Activated CD8-positive, alpha-beta memory T cell treated with anti-CD3 and anti-CD28 coated beads, Interleukin-2, amount 50 U/mL, for 4 hours (primary cell): ENCODE results near the gene GABRB1.
"Not testable (repeated sequence)": the region's sequence is repeated elsewhere in the genome, so short reads cannot be mapped to it uniquely, and the experiment has no call there.

Experiments used
- DNase-seq: peaks from one replicate; pipeline ENCODE4 v3.0.0-alpha.2; 2020

The GABRB1 gene

DNA sequence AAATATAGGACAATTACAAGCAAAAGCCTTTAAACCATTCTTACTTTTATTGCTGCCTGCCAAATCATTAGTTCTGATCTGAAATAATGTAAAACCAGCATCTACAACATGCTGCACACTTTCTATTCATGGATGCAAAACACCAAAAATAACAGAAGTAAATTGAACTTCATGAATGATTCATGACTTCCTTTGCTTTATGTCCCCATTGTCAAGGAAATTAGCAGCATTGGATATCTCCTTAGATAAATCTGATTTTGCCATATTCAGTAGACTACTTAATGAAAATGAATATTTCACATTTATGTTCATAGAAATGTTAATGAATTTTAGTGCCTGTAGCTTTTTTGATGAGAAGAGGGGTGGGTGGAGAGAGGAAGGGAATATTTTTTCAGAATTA lies 299.5 kb downstream of the GABRB1 start:
- DNase-seq: no peak

DNA sequence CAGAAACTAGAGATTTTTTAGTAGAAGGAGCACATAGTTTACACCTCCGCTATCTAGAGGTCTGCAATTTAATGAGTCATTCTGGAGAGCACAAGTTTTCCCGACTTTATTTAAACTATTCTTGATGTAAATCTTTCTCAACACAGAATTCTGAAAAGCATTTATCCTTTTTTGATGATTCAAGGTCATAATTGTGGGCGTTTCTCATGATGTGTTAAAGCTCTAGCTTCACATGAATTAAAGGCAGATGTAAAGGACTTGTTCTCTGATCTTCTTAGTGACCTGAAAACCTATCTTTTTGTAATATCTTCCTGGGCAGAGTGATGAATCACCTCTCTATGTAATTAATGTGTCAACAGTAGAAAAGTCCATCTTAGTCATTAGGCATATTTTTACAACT lies 303.3 kb downstream of the GABRB1 start:
- DNase-seq: no peak

DNA sequence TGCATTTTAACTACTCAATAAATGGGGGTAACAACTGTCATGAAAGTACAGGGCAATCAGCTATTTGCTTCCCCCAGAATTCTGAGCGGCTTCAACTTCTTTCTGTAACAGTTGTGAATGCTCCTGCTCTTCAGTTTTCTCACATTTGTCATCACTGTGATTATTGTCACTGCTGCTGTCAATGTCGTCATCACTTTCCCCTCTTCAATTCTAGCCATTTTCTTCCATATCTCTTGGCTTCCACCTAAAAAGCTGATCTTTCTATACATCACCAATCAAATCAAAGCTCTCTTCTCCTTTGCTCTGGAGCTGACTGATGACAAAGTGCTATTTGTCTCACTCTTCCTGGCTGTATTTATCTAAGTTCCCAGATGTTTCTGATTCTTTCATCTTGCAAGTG lies 306.5 kb downstream of the GABRB1 start:
- DNase-seq: no peak

- DNase-seq: no peak
These were observed 309.5 kb downstream of the GABRB1 start for GRCh38 chr4:47340914-47341313.

DNA sequence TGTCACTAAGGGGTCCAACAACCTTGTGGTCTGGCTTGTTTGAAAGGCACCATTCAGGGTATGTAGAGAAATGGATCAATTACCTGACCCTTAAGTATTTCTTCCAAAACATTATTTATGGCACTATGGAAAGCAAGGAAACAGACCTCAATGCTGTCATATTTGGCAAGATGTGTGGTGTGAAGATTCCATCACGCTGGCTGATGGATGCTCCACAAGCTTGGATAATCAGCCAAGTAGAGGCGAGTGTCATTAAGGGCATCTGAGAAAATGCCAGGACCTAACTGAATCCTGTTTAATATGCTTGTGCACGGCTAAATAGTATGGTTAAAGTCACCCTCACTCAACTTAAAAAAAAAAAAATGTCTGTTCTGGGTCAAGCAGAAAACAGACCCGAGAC lies 311.4 kb downstream of the GABRB1 start:
- no peak for DNase-seq

GRCh38 chr4:47349326-47349725 lies 318.0 kb downstream of the GABRB1 start:
- DNase-seq: no peak

DNA sequence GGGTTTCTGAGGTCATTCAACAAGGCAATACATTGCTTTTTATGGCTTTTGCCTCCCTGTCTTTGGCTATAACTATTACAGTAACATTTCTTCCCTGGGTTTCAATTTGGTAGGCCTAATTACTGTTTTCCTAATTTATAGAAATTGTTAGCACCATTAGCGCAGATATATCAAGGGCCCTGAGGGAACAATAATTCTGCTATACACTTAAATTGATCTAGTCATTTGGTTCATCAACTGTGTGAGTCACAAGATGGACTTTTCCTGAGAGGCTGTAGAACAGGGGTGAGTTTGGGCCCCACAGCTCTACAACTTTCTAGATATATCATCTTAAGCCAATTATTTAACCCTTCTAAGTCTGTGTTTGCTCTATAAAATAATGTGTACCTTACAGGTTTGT lies 324.2 kb downstream of the GABRB1 start:
- DNase-seq: no peak

DNA sequence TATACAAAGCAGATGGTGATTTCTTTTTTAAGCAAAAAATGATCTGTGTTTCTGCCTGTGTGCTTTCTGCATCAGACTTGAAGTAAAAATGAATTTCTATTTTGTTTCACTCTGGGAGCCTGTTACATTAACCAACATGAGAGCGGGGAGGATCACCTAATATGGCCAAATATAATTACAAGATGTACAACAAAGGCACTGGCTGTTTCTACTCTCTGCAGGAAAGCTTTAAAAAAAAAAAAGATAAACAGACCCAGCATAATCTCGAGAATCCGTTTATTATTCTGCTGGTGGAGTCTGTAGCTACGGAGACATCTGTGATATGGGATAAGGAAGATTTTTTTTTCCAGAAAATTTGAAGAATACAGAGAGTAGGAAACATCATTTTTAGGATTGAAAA lies 328.5 kb downstream of the GABRB1 start:
- DNase-seq: no peak

DNA sequence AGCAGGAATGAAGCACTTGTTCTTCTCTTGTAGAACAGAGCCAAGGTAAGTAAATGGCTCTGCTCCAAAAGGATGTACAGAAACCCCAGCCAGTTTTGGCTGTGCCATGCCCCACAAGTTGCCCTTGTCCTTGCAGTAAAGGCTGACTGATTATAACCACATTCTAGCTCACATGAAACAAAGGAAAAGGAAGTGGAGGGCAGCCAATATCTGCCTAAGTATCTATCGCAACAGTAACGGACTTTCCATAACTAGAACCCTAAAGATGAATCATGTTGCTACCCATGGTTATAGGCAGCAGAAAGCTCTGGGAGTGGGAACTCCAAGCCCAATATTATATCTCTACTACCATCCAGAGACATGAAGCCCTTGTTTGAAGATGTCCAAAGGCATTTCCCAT lies 336.4 kb downstream of the GABRB1 start:
- DNase-seq: no peak

DNA sequence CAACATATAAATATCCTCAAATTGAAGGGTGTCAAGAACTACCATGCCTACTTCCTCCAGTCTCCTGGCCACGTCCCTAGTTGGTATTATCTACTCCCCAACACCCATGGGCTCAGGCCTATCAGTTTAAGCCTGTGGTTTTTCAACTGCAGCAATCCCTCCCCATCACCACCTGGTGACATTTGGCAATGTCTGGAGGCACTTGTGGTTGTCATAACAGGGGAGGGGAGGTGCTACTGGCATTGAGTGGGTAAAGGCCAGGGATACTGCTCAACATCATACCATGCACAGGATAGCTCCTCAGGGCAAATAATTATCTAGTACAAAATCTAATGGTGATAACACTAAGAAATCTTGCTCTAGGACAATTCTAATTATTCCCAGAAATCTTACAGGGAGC lies 336.8 kb downstream of the GABRB1 start:
- DNase-seq: no peak

DNA sequence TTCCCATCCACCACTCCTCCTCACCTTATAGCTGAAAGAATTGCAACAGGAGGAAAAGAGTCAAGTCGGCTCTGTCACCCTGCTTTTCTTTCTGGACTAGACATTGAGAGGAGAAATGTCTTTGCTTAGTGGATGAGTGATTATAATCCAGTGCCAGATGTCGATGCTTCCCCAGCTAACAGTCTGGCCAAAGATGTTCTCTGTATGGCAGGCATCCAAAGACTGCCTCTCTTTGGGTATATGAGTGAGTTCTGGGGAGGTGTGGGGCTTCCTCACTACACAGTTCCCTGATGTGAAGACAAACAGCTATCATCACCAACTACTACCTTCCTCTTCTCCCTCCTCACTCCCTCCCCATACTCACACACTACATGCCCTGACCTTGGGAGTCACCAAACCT lies 341.2 kb downstream of the GABRB1 start:
- no peak for DNase-seq

DNA sequence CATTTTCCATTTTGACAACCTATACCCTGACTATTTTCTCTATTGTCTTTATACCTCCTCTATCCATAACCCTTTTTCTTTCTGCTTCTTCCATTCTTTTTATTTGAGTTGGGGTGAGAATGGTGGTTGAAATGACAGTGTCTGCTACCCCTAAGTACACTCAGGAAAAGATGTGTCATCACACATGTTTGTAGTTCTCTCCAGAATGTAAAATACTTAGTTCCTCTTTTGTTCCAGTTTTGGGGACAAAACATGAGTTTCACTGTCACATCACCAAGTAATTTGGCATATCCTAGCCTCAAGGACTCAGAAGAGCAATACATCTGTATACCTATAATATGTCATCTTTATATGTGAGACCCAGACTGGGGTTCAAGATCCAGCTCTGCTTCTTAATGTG lies 341.8 kb downstream of the GABRB1 start:
- DNase-seq: no peak

DNA sequence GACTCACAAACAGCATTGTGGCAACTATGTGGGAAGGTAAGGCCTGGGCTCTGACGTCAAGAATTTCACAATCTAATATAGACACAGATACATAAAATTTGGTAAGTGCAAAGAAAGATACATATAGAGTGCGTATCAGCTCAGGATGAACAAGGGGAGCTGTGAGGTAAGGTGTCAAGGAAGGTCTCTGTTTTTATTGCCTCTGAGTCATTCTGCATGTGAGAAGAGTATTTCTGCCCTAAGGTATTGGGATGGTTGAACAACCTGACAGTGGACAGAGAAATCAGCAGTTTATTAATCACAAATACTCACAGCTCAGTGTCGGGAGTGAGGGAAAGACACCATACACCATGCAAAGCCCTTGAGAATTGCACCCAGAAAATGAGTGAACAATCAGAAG lies 342.3 kb downstream of the GABRB1 start:
- no peak for DNase-seq

GRCh38 chr4:47374477-47374876 lies 343.1 kb downstream of the GABRB1 start:
- DNase-seq: no peak

GRCh38 chr4:47378021-47378530 lies 346.7 kb downstream of the GABRB1 start:
- not testable (repeated sequence) for DNase-seq

- no peak for DNase-seq
These were observed 349.8 kb downstream of the GABRB1 start for GRCh38 chr4:47381172-47381571.

DNA sequence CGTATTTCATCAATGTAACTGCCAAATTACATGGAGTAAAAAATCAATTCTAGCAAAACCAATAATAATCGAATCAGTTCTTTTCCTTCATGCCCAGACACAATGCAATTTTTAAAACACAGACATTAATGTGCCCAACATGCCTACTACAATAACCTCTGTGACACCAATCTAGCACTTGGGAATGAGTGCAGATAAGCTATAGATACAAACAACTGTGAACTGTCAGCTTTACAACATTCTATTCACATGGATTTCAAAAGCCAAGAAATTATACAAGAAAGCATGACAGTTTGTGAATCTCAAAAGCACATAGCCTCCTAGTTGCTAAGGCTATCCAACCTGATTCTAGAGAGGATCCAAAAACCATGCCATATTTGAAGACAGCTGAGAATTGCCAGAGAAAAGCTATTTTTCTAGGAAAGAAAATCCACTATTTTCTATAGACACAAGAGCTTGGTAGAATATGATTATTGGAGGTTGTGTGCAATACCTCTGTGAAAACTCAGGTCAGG lies 351.5 kb downstream of the GABRB1 start:
- DNase-seq: no peak

GRCh38 chr4:47383829-47384427 lies 352.6 kb downstream of the GABRB1 start:
- no peak for DNase-seq

GRCh38 chr4:47386146-47386545 lies 354.8 kb downstream of the GABRB1 start:
- no peak for DNase-seq

DNA sequence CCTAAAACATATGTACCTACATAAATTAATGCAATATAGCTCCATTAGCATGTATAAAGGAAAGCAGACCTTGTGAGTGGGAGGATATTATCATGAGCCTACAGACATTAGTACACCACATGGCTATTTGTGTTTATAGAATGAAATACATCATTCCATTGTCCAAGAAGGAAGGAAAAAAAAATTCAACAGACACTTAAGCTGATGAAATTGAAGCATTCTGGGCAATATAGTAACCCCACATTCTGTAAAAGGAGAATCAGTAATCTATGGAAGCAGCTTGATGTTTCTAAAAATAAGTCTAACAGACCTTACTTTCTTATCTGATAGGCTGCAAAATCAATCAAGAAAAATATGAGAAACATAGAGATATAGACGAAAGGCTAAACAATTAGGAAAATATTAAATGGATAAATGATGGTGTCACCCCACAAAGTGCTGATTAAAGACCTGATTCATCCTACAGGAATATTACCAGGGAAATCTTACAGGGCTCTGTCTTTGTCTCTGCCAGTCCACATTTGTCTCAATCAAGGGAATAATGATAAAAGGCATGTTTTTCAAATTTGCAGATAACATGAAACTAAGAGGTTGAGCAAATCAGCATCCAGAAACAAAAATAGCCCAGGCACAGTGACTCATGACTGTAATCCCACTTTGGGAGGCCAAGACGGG lies 355.3 kb downstream of the GABRB1 start:
- no peak for DNase-seq

- DNase-seq: no peak
These were observed 359.2 kb downstream of the GABRB1 start for GRCh38 chr4:47390428-47391125.

- no peak for DNase-seq
These were observed 359.9 kb downstream of the GABRB1 start for GRCh38 chr4:47391256-47391655.

- DNase-seq: no peak
These were observed 375.0 kb downstream of the GABRB1 start for GRCh38 chr4:47406408-47406807.

DNA sequence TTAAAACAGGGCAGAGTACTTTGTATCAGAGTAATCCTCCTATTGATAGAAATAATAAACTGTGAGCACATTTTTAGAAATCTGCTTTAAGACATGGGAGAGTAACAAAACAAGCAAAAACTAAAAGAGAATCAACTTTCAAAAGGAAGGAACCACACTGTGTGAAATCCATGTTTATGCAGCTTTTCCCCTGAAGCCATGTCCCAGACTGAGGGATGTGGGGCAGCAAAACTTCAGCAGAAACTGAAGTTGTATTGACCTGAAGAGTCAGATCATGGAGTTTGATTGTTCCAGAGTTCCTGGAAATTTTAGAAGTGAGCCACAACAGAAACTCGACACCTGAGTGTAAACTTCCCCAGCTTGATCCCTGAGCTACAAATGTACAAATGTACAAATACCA lies 378.9 kb downstream of the GABRB1 start:
- DNase-seq: no peak
